Panc1 (cell line): Measurements from ENCODE around the gene JAZF1. TPM values are rescaled to one million over a fixed set of nuclear protein-coding genes. Genes with fewer than 3 reads are reported as not detected.

ENCODE experiments used
- total RNA-seq: library from RNA; stranded (reverse); gene quantifications from one replicate; pipeline ENCODE4 v1.2.1, GENCODE V29; 2021; ENCODE audit not compliant: unreplicated experiment

JAZF1 gene
- total RNA-seq, 1 experiment from 2014 or later: 8.8 TPM

Other genes starting within 250 kb of the JAZF1 start
- 3.1 TPM for gene CREB5, start 231.7 kb upstream of the JAZF1 start, total RNA-seq